ENCODE measurements around the gene ARMC5.
A peak's percentile ranks its signal among the peaks of the same experiment; 100 is the strongest.
"Not testable (repeated sequence)": the region's sequence is repeated elsewhere in the genome, so short reads cannot be mapped to it uniquely, and the experiment has no call there.

ARMC5 gene

GRCh38 chr16:31435341-31436220 is 23.7 kb upstream of the ARMC5 start:
- DNase-seq: no peak

GRCh38 chr16:31436221-31437045 is 22.9 kb upstream of the ARMC5 start:
- no peak for DNase-seq

DNA sequence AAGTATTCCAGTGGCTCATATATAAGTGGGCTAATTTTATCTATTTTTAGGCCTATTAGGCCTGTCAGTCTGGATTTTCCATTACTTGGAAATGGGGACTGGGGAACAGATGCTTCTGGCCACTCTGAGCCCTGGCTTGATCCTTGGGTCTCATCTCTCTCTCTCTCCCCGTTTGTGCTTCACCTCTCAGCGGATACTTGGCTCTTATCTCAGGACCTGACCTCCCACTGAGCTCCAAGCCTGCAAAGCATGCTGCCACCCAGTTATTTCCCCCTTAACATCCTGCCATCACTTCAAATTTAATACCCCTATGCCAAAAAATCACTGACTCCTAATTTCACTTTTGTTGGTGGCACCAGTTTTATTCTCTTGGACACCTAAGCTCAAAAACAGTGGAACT is 20.9 kb upstream of the ARMC5 start:
- no peak for DNase-seq

GRCh38 chr16:31439023-31439422 is 20.3 kb upstream of the ARMC5 start:
- DNase-seq: not testable (repeated sequence)

DNA sequence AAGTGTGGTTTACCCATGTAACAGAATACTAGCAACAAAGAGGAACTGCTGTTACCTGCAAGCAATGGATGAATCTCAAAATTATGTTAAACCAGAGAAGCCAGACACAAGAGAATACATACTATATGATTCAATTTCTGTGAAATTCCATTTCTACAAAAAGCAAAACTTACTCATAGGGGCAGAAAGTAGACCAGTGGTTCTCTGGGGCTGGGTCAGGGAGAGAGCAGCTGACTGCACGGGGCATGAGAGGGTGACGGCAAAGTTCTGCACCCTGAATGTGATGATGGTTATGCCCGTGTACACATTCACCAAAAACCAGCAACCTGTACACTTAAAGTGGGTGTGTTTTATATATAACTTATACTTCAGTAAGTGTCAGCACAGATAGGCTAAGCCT is 19.8 kb upstream of the ARMC5 start:
- no peak for DNase-seq

GRCh38 chr16:31440516-31441184 is 18.7 kb upstream of the ARMC5 start:
- DNase-seq: no peak

- no peak for DNase-seq
Observed at GRCh38 chr16:31441956-31442355, 17.3 kb upstream of the ARMC5 start.

DNA sequence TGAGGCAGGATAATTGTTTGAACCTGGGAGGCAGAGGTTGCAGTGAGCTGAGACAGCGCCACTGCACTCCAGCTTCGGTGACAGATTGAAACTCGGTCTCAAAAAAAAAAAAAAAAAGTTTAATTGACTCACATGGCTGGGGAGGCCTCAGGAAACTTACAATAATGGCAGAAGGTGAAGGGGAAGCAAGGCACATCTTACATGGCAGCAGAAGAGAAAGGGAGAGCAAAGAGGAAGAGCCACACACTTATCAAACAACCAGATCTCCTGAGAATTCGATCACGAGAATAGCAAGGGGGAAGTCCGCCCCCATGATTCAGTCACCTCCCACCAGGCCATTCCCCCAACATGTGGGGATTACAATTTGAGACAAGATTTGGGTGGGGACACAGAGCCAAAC is 13.4 kb upstream of the ARMC5 start:
- DNase-seq: not testable (repeated sequence)

- no peak for DNase-seq
Observed at GRCh38 chr16:31451201-31451600, 8.1 kb upstream of the ARMC5 start.

DNA sequence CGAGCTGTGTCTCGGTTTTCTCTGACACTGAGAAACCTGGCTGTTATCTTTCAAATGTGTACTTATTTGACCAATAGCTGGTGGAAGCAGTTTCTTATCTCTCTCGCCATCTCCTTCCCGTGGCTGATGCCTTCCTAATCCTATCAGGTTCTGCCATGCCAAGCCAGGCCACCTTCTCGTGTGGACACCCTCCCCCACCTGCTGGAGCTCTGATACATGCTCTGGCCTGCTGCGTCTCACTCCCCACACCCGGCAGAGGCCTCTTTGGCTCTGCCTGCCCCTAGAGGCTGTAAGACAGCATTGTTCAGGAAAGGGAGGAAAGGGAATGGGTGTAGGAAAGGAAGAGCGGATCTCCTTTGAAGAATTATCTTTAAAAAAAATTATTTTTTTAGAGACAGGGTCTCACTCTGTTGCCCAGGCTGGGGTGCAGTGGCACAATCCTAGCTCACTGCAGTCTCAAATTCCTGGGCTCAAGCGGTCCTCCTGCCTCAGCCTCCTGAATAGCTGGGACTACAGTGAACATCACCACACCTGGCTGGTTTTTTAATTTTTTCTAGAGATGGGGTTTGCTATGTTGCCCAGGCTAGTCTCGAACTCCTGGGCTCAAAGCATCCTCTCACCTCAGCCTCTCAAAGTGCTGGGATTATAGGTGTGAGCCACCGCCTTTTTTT is 7.5 kb upstream of the ARMC5 start:
- DNase-seq: no peak

DNA sequence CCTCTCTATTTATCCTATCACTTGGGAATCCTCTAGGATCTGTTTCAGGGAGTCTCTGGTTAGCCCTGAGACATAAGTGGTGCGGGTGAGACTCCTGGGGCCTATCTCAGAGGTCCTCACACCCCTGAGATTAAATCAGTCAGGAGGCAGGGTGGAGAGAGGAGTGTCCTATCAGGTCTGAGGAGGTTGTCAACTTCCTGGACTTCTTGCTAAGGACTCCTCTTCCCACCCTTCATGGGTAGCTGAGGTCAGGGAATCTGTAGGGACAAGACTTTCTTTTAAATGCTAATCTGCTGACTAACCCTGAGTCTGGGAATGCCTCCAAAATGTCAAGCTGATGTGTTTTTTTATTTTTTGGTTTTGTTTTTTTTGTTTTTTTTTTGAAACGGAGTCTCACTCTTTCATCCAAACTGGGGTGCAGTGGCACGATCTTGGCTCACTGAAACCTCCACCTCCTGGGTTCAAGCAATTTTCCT is 6.6 kb upstream of the ARMC5 start:
- DNase-seq: no peak

DNA sequence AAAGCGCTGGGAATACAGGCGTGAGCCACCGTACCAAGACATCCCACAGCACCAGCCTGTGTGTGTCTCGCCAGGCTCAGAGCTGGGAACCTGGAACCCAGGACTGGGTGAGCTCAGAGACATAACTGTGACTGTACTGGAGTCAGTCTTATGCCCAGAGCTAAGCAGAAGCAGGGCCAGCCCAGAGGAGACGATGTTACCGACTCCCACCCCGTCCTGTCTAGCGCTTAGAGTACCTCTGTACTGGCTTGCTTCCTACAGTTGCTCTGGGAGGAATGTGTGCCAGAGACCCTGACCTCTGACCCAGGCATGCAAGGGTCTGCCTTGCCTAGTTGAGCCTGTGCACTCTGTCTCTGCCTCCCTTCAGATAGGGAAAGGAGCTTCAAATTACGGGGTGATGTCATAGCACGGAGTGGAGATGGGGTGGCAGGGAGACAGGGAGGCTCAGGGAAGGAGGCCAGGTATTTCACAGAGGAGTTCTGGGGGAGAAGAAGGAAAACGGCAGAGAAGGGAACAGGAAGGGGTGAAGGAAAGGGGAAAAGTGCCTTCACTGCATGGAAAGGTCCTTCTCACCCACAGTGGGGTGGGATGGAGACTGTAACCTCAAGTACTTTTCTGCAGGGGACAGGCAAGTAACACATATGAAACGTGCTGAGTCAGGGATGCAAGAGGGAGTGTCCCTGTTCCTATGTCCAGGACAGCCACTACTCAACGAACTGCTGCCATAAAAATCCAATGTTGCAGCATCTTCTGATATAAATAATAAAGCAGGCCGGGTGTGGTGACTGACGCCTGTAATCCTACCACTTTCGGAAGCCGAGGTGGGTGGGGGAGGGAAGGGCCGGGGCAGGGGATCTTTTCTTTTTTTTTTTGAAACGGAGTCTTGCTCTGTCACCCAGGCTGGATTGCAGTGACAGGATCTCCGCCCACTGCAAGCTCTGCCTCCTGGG is 5.8 kb upstream of the ARMC5 start:
- no peak for DNase-seq

DNA sequence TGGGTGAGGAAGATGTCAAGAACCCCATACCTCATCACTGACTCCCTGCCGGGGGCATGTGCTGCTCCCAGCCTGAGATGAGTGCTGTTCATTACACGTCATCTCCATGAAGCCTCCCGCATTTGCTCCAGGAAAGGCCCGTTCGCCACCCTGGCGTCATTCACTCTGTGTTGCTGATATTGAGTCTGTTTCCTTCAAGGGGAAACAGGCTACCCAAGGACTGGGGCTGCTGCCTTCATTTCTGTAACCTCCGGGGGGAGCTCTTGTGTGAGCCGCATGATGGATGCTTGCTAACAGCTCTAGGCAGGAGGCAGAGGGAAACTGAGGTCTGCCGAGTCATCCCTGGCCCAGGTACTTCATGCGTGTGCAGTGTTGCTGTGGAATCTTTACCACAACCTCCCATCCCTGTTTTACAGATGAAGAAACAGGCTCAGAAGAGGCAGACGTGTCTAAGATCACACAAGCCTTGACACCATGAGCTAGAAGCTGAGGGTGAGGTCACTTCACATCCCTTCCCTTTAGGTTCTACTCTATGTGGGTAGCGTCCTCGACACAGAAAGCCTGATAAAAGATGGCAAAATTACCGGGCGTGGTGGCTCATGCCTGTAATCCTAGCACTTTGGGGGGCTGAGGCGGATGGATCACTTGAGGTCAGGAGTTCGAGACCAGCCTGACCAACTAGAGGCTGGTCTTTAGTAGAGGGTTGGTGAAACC is 3.5 kb upstream of the ARMC5 start:
- peak; percentile 49 for DNase-seq

DNA sequence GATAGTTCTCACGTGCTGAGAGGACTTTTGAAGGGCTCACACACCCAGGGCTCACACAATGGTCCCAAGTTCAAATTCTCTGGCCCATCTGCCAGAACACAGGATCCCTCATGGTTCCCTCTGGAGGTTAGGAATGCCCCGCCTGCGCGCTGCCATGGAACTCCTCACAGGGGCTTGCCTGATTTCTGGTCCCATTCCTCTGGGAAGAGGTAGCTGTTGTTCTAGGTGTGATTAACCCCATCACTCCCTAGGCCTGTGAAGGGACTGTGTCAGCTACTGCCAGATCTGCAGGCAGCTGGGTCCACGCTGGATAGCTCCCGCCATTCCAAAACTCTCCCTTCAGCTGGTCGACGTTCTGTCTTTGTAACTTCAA is 2.3 kb upstream of the ARMC5 start:
- no peak for DNase-seq

DNA sequence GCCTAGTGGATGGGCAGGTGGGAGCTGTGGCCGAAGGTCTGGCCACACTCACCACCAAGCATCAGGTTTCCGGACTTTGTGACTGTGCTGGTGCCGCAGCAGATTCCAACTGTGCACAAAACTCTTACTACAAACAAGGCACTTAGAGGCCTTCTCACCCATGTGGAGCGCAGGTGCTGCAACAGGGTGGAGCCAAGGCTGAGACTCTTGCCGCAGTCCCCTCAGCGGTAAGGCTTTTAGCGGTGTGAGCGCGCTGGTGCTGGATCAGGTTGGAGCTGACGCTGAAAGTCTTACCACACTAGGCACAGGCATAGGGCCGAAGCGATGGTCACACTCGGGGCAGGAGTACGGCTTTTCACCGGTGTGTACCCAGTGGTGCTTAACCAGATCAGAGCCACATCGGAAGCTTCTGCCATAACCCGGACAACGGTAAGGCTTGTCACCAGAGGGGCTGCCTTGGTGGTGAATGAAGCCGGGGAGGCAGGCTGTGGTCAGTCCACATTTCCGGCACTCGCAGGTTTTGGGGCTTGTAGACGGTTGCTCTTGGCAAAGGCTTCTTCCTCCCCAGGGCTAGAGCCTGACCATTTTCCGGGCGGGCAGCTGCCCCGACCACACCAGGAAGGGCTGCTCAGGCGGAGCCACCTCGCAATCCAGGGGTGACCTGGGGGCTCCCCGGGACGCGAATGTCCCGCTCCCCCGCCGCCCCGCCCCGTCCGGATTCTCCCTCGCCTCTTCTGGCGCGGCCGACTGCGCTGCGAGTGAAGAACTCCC is 1.0 kb upstream of the ARMC5 start:
- DNase-seq: peak; percentile 69

- peak; percentile 100 for DNase-seq
Observed at GRCh38 chr16:31459687-31460581, 633 bp downstream of the ARMC5 start.

- peak; percentile 49 for DNase-seq
Observed at GRCh38 chr16:31460582-31461002, 1.3 kb downstream of the ARMC5 start.

DNA sequence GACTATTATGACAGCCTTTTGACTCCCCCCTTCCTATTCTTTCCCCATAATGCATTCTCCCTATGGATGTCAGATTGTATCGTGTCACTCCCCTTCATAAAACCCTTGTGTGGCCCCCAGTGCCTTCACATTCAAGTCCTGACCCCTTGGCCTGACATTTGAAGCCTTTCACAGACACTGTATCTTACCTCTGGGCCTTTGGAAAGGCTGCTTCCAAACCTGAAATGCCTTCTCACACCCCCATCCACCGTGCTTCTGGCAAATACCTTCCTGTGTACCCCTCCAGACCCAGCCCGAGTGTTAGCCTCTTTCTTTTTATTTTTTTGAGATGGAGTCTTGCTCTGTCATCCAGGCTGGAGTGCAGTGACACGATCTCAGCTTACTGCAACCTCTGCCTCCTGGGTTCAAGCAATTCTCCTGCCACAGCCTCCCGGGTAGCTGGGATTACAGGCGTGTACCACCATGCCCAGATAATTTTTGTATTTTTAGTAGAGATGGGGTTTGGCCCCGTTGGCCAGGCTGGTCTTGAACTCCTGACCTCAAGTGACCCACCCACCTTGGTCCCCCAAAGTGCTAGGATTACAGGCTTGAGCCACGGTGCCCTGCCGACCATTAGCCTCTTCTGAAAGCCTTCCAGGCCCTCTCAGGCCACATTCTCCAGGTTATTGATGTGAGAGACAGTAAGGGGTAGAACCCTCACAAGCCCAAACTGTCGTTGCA is 2.1 kb downstream of the ARMC5 start:
- no peak for DNase-seq
